HCT116 (cell line): ENCODE data around the gene CXCL8. TPM values are rescaled to one million over a fixed set of nuclear protein-coding genes. Genes with fewer than 3 reads are reported as not detected.

Experiments
- ATAC-seq: fragments of 200-7000 bp; cut with Tn5 transposase; 2 replicates; pipeline ENCODE4 v1.9.1; 2020; ENCODE audit warnings: mild to moderate bottlenecking, moderate library complexity
- BruUV-seq: library from RNA; stranded (reverse); fragments of 400-500 nt; replicated peaks from 2 replicates; lab custom pipeline; 2021; lab: Mats Ljungman, UMichigan
- CTCF ChIA-PET: fragments of 300-600 bp; sonication (Branson Sonifier 250); formaldehyde crosslinking; loops from one replicate; lab custom pipeline; 2021; ENCODE audit warnings: antibody characterized with exemption; lab: Charles Lee
- POLR2A ChIA-PET: fragments of 300-600, 350-600 bp; sonication (Branson Sonifier 250); formaldehyde crosslinking; loops from one replicate; lab custom pipeline; 2021; ENCODE audit warnings: antibody characterized with exemption; lab: Charles Lee
- RAD21 ChIA-PET, 2 experiments: fragments of 300-600 bp; sonication (Branson Sonifier 250); formaldehyde crosslinking; loops; one replicate each; lab custom pipeline; 2023; ENCODE audit warnings: low total read pairs in 2 of 2; ENCODE audit not compliant: uncharacterized antibody in 2 of 2, unreplicated experiment in 2 of 2, low non-redundant PET in 1 of 2; lab: Charles Lee
- DNase-seq: peaks from one replicate; pipeline ENCODE4 v3.0.0-alpha.2; 2010; ENCODE audit warnings: low read depth, low spot score
- H2AFZ ChIP-seq: fragments of 200-600 bp; shearing (Covaris generic), sonication (generic); 2 replicates; pipeline ENCODE4 v1.6.1; 2017; ENCODE audit warnings: low read depth, mixed run types, mixed read lengths, antibody characterized with exemption, low read length; ENCODE audit not compliant: poor library complexity, severe bottlenecking
- H3K27ac ChIP-seq: 2 replicates; pipeline ENCODE4 v1.5.1; 2012; ENCODE audit warnings: low read depth, low read length
- H3K27me3 ChIP-seq: fragments of 200-600 bp; sonication (generic); 2 replicates; pipeline ENCODE4 v1.6.1; 2016; ENCODE audit warnings: mixed run types, low read length, mixed read lengths; ENCODE audit not compliant: insufficient read depth
- H3K36me3 ChIP-seq, 2 experiments: fragments of 200-500 bp in 1 of 2; fragments of 200-600 bp in 1 of 2; sonication (Bioruptor generic) in 1 of 2; sonication (generic) in 1 of 2; 2 replicates each; pipeline versions ENCODE4 v1.5.1 to v1.6.1; 2014 to 2016; ENCODE audit warnings: low read length in 2 of 2, inconsistent platforms in 1 of 2, mixed read lengths in 1 of 2, mixed run types in 1 of 2; ENCODE audit not compliant: insufficient read depth in 2 of 2, control insufficient read depth in 1 of 2
- H3K4me1 ChIP-seq, 2 experiments: fragments of 200-600 bp in 1 of 2; sonication (generic) in 1 of 2; 2 replicates each; pipeline versions ENCODE4 v1.5.1 to v1.6.1; 2012 to 2017; ENCODE audit warnings: low read length in 2 of 2, inconsistent platforms in 1 of 2, mild to moderate bottlenecking in 1 of 2, mixed read lengths in 1 of 2, mixed run types in 1 of 2, moderate library complexity in 1 of 2; ENCODE audit not compliant: insufficient read depth in 2 of 2, control insufficient read depth in 1 of 2
- H3K4me2 ChIP-seq: fragments of 200-600 bp; sonication (generic); 2 replicates; pipeline ENCODE4 v1.6.1; 2017; ENCODE audit warnings: mixed run types, low read length, mixed read lengths
- H3K4me3 ChIP-seq, 2 experiments: fragments of 200-600 bp in 1 of 2; sonication (generic) in 1 of 2; replicated peaks in 1 of 2; 2 replicates each; pipeline ENCODE4 v1.5.1; 2011 to 2016; ENCODE audit warnings: low read length in 2 of 2, control low read depth in 1 of 2, low read depth in 1 of 2, mild to moderate bottlenecking in 1 of 2, mixed read lengths in 1 of 2, mixed run types in 1 of 2
- H3K79me2 ChIP-seq: fragments of 200-600 bp; sonication (generic); 2 replicates; pipeline ENCODE4 v1.6.1; 2017; ENCODE audit warnings: mild to moderate bottlenecking, mixed run types, low read length, moderate library complexity, mixed read lengths; ENCODE audit not compliant: insufficient read depth
- H3K9ac ChIP-seq: fragments of 200-600 bp; sonication (generic); 2 replicates; pipeline ENCODE4 v1.6.1; 2016; ENCODE audit warnings: low read length, mixed read lengths
- H3K9me2 ChIP-seq: fragments of 200-600 bp; sonication (generic), shearing (Covaris generic); 2 replicates; pipeline ENCODE4 v1.6.1; 2017; ENCODE audit warnings: mixed run types, mild to moderate bottlenecking, moderate library complexity; ENCODE audit not compliant: insufficient read depth
- H3K9me3 ChIP-seq, 2 experiments: fragments of 200-500 bp in 1 of 2; fragments of 200-600 bp in 1 of 2; sonication (Bioruptor generic) in 1 of 2; sonication (generic) in 1 of 2; 2 replicates each; pipeline ENCODE4 v1.6.1; 2014 to 2017; ENCODE audit warnings: low read length in 2 of 2, mixed read lengths in 2 of 2, inconsistent platforms in 1 of 2, low read depth in 1 of 2, mild to moderate bottlenecking in 1 of 2, mixed run types in 1 of 2, moderate library complexity in 1 of 2; ENCODE audit not compliant: control insufficient read depth in 1 of 2, insufficient read depth in 1 of 2
- H4K20me1 ChIP-seq: fragments of 200-600 bp; sonication (generic), shearing (Covaris generic); 2 replicates; pipeline ENCODE4 v1.6.1; 2017; ENCODE audit warnings: mixed run types, mild to moderate bottlenecking, moderate library complexity; ENCODE audit not compliant: insufficient read depth
- CBX3 ChIP-seq: IDR thresholded peaks from 2 replicates; pipeline ENCODE4 v1.6.1; 2012; ENCODE audit warnings: low read depth
- CEBPB ChIP-seq: IDR thresholded peaks from 2 replicates; pipeline ENCODE4 v1.6.1; 2012; ENCODE audit warnings: low read depth
- ELF1 ChIP-seq: IDR thresholded peaks from 2 replicates; pipeline ENCODE4 v1.6.1; 2012; ENCODE audit warnings: low read depth, borderline replicate concordance
- FOSL1 ChIP-seq: IDR thresholded peaks from 2 replicates; pipeline ENCODE4 v1.6.1; 2012; ENCODE audit warnings: low read depth
- JUND ChIP-seq: IDR thresholded peaks from 2 replicates; pipeline ENCODE4 v1.6.1; 2012
- POLR2A ChIP-seq: IDR thresholded peaks from 2 replicates; pipeline ENCODE4 v1.7.0; 2011; ENCODE audit warnings: borderline replicate concordance; ENCODE audit not compliant: insufficient read depth, insufficient read length; ENCODE audit errors: extremely low read depth
- POLR2AphosphoS5 ChIP-seq: IDR thresholded peaks from 2 replicates; pipeline ENCODE4 v1.6.1; 2011; ENCODE audit warnings: mild to moderate bottlenecking, low read depth, low read length, moderate library complexity
- SIN3A ChIP-seq: IDR thresholded peaks from 2 replicates; pipeline ENCODE4 v1.6.1; 2012; ENCODE audit warnings: low read depth
- SRF ChIP-seq: IDR thresholded peaks from 2 replicates; pipeline ENCODE4 v1.6.1; 2012; ENCODE audit warnings: low read depth
- TCF7L2 ChIP-seq: IDR thresholded peaks from 2 replicates; pipeline ENCODE4 v1.7.0; 2011; ENCODE audit warnings: borderline replicate concordance, inconsistent platforms; ENCODE audit not compliant: insufficient read depth, insufficient read length; ENCODE audit errors: extremely low read depth
- ZNF274 ChIP-seq: fragments of 200-500 bp; sonication (Bioruptor generic); IDR thresholded peaks from 2 replicates; pipeline ENCODE4 v1.6.1; 2014; ENCODE audit warnings: mild to moderate bottlenecking, low read depth, low read length, inconsistent platforms
- intact Hi-C: fragments of 100-400 bp; cut with micrococcal nuclease; formaldehyde crosslinking; loops from 2 replicates; pipeline ENCODE4 v1.10.0; 2022
- total RNA-seq: library from RNA; stranded (reverse); gene quantifications from one replicate; pipeline ENCODE4 v1.2.1, GENCODE V29; 2021; ENCODE audit not compliant: unreplicated experiment
- TF ChIP-seq, protein P1 (sequence below): IDR thresholded peaks from 2 replicates; pipeline ENCODE4 v1.6.1; 2012
- TF ChIP-seq, protein P2 (sequence below): IDR thresholded peaks from 2 replicates; pipeline ENCODE4 v1.6.1; 2011; ENCODE audit warnings: mild to moderate bottlenecking, low read length, moderate library complexity; ENCODE audit not compliant: insufficient replicate concordance; ENCODE audit errors: extremely low read depth
- TF ChIP-seq, protein P3 (sequence below): IDR thresholded peaks from 2 replicates; pipeline ENCODE4 v1.6.1; 2012

The CXCL8 gene
- total RNA-seq, 1 experiment from 2014 or later = 1.8 TPM

DNA sequence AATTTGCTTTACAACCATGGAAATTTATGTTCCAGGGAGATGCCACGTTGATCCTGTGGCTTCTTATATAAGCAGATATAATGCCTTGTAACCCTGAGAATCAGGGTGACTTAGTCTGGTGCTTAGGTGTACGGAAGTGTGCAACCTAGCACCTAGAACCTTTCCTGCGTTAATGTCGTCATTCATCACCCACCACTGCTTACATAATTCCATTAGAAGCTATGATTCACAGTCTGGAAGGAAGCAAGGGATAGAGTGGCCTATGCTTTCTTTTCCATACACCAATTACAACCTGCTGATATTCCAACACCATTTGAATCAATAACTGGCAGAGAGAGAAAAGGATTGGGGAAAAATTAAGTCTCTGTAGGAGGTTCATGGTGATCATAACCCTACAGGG is 17.3 kb upstream of the CXCL8 start:
- no peaks in the 10 kb centered on the region for H4K20me1 ChIP-seq
- H3K36me3 ChIP-seq = no peaks in the 10 kb centered on the region
- H2AFZ ChIP-seq = no peak overlapping the region
- H3K9ac ChIP-seq = no peak overlapping the region
- no peak for TF ChIP-seq ELF1
- TF ChIP-seq, protein P1, sequence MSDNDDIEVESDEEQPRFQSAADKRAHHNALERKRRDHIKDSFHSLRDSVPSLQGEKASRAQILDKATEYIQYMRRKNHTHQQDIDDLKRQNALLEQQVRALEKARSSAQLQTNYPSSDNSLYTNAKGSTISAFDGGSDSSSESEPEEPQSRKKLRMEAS = no peak
- no peaks in the 10 kb centered on the region for H3K9me2 ChIP-seq
- CTCF ChIA-PET = no interaction called here
- no peak overlapping the region for H3K4me3 ChIP-seq
- no TSS peak for BruUV-seq
- DNase-seq = no peak
- H3K27me3 ChIP-seq = no peaks in the 10 kb centered on the region
- no peaks in the 10 kb centered on the region for H3K79me2 ChIP-seq
- no peak for ATAC-seq
- intact Hi-C loops = no loop called here
- RAD21 ChIA-PET = no interaction called here
- H3K27ac ChIP-seq = no peak overlapping the region
- H3K9me3 ChIP-seq = no peaks in the 10 kb centered on the region
- no peak overlapping the region for H3K4me2 ChIP-seq
- POLR2A ChIA-PET = no interaction called here
- peaks cover 10 to 16% of the 10 kb centered on the region in 2 experiments; a peak in 3 of 4 replicates for H3K4me1 ChIP-seq

DNA sequence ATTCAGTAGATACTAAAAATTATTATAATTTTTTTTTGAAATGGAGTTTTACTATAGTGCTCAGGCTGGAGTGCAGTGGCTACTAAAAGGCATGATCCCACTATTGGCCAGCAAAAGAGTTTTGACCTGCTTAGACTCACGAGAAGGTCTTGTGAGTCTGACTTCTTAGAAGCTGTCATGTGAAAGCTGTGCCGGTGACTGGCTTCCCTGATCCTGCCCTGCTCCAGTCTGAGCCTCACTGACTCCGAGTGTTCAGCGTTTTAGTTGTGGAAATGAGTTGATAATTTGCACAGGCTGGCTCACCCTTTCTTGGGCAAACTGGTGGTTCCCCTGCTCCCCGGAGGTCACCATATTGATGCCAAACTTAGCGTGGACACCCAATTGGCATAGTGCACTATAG is 16.4 kb upstream of the CXCL8 start:
- no peak for ATAC-seq
- POLR2A ChIA-PET = no interaction called here

More for the DNA sequence above, 16.4 kb upstream of the CXCL8 start:
- Histone ChIP-seq H3K4me1 (peaks cover 10 to 16% of the 10 kb centered on the region in 2 experiments; a peak in 3 of 4 replicates), H3K9me3 (no peaks in the 10 kb centered on the region), H4K20me1 (no peaks in the 10 kb centered on the region), H3K9ac (no peak overlapping the region), H3K36me3 (no peaks in the 10 kb centered on the region), H2AFZ (no peak overlapping the region), H3K27ac (no peak overlapping the region), H3K4me2 (no peak overlapping the region), H3K4me3 (no peak overlapping the region), H3K79me2 (no peaks in the 10 kb centered on the region), H3K9me2 (no peaks in the 10 kb centered on the region), H3K27me3 (no peaks in the 10 kb centered on the region)
- BruUV-seq = no TSS peak
- intact Hi-C loops = no loop called here
- RAD21 ChIA-PET = no interaction called here
- no peak for DNase-seq
- CTCF ChIA-PET = no interaction called here
- TF ChIP-seq CBX3 (no peak), POLR2AphosphoS5 (no peak), ELF1 (no peak), POLR2A (no peak), FOSL1 (no peak), SRF (no peak), ZNF274 (no peak), JUND (no peak), TCF7L2 (no peak), CEBPB (no peak), SIN3A (no peak)
- TF ChIP-seq, protein P2, sequence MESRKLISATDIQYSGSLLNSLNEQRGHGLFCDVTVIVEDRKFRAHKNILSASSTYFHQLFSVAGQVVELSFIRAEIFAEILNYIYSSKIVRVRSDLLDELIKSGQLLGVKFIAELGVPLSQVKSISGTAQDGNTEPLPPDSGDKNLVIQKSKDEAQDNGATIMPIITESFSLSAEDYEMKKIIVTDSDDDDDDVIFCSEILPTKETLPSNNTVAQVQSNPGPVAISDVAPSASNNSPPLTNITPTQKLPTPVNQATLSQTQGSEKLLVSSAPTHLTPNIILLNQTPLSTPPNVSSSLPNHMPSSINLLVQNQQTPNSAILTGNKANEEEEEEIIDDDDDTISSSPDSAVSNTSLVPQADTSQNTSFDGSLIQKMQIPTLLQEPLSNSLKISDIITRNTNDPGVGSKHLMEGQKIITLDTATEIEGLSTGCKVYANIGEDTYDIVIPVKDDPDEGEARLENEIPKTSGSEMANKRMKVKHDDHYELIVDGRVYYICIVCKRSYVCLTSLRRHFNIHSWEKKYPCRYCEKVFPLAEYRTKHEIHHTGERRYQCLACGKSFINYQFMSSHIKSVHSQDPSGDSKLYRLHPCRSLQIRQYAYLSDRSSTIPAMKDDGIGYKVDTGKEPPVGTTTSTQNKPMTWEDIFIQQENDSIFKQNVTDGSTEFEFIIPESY = no peak
- TF ChIP-seq, protein P3, sequence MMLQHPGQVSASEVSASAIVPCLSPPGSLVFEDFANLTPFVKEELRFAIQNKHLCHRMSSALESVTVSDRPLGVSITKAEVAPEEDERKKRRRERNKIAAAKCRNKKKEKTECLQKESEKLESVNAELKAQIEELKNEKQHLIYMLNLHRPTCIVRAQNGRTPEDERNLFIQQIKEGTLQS = no peak
